Naive thymus-derived CD4-positive, alpha-beta T cell (primary cell): ENCODE measurements around the gene ERN1. TPM values are rescaled to one million over a fixed set of nuclear protein-coding genes. Genes with fewer than 3 reads are reported as not detected.
A peak's percentile ranks its signal among the peaks of the same experiment; 100 is the strongest.

Source experiments
- ATAC-seq: fragments of 150-1000 bp; cut with Tn5 transposase; 2 replicates; pipeline ENCODE4 v1.10.0; 2021; ENCODE audit warnings: mild to moderate bottlenecking, moderate library complexity
- CTCF ChIA-PET: fragments of 350-600 bp; sonication (Branson Sonifier 250); formaldehyde crosslinking; loops from one replicate; lab custom pipeline; 2021; ENCODE audit warnings: antibody characterized with exemption; lab: Charles Lee
- POLR2A ChIA-PET: fragments of 350-600 bp; sonication (Branson Sonifier 250); formaldehyde crosslinking; loops from one replicate; lab custom pipeline; 2021; ENCODE audit warnings: antibody characterized with exemption, inconsistent platforms; lab: Charles Lee
- DNase-seq, 9 donors: peaks; one replicate each; pipeline versions ENCODE4 v3.0.0 to v3.0.0-alpha.2; 2020 to 2022; ENCODE audit warnings: mixed read lengths in 1 of 9
- H3K27ac ChIP-seq: one replicate; pipeline ENCODE4 v1.7.0; 2013; ENCODE audit warnings: mild to moderate bottlenecking, low read depth, low read length, moderate library complexity
- H3K27me3 ChIP-seq, 2 donors: one replicate each; pipeline ENCODE4 v1.7.0; 2013; ENCODE audit warnings: low read length in 2 of 2, mild to moderate bottlenecking in 2 of 2, moderate library complexity in 2 of 2; ENCODE audit not compliant: control insufficient read depth in 2 of 2, insufficient read depth in 2 of 2
- H3K36me3 ChIP-seq, 3 experiments: 1 replicate in 2 of 3; 2 replicates in 1 of 3; pipeline ENCODE4 v1.7.0; 2013; ENCODE audit warnings: low read length in 3 of 3, mild to moderate bottlenecking in 3 of 3, moderate library complexity in 1 of 3; ENCODE audit not compliant: insufficient read depth in 3 of 3, control insufficient read depth in 2 of 3
- H3K4me1 ChIP-seq, 2 donors: one replicate each; pipeline ENCODE4 v1.7.0; 2013; ENCODE audit warnings: low read length in 2 of 2, mild to moderate bottlenecking in 2 of 2, moderate library complexity in 1 of 2; ENCODE audit not compliant: control insufficient read depth in 2 of 2, insufficient read depth in 2 of 2
- H3K4me3 ChIP-seq: 2 replicates; pipeline ENCODE4 v1.7.0; 2013; ENCODE audit warnings: mild to moderate bottlenecking, low read length
- H3K9me3 ChIP-seq, 3 experiments: 1 replicate in 2 of 3; 2 replicates in 1 of 3; pipeline ENCODE4 v1.7.0; 2013; ENCODE audit warnings: low read length in 3 of 3; ENCODE audit not compliant: control insufficient read depth in 2 of 3
- H3K27ac Mint-ChIP-seq, 9 donors: one replicate each; pipeline ENCODE4 v1.8.0; 2020 to 2022; ENCODE audit warnings: mixed read lengths in 9 of 9, mild to moderate bottlenecking in 8 of 9, moderate library complexity in 5 of 9, inconsistent platforms in 2 of 9
- H3K27me3 Mint-ChIP-seq, 5 donors: one replicate each; pipeline ENCODE4 v1.8.0; 2021 to 2022; ENCODE audit warnings: mixed read lengths in 5 of 5, mild to moderate bottlenecking in 1 of 5
- H3K36me3 Mint-ChIP-seq, 5 donors: one replicate each; pipeline ENCODE4 v1.8.0; 2020 to 2022; ENCODE audit warnings: mixed read lengths in 5 of 5, mild to moderate bottlenecking in 3 of 5, inconsistent platforms in 1 of 5
- H3K4me1 Mint-ChIP-seq, 7 donors: one replicate each; pipeline ENCODE4 v1.8.0; 2020 to 2022; ENCODE audit warnings: mixed read lengths in 7 of 7, mild to moderate bottlenecking in 3 of 7, inconsistent platforms in 1 of 7
- H3K4me3 Mint-ChIP-seq, 10 donors: one replicate each; pipeline ENCODE4 v1.8.0; 2020 to 2022; ENCODE audit warnings: mild to moderate bottlenecking in 10 of 10, mixed read lengths in 10 of 10, moderate library complexity in 6 of 10, inconsistent platforms in 2 of 10
- H3K9me3 Mint-ChIP-seq, 11 donors: one replicate each; pipeline ENCODE4 v1.8.0; 2020 to 2022; ENCODE audit warnings: mixed read lengths in 11 of 11, mild to moderate bottlenecking in 4 of 11, inconsistent platforms in 1 of 11, moderate library complexity in 1 of 11
- intact Hi-C, 2 donors: fragments of 100-400 bp; cut with micrococcal nuclease; formaldehyde crosslinking; loops; one replicate each; pipeline ENCODE4 v1.15.1; 2023
- polyA plus RNA-seq, 2 donors: library from polyadenylated mRNA; unstranded; fragments of 300-500 nt; fragmentation: Illumina TruSeq; gene quantifications; one replicate each; pipeline ENCODE4 v1.2.3, GENCODE V29; 2021
- total RNA-seq, 6 experiments: library from RNA in 5 of 6; stranded (reverse) in 5 of 6; gene quantifications; 1 replicate in 5 of 6; 2 replicates in 1 of 6; pipeline ENCODE4 v1.2.3 and lab custom pipeline; 2021 to 2026

The ERN1 gene
- total and polyA plus RNA-seq, 7 experiments from 2014 or later: 15.7 to 110 (median 60.3) TPM

DNA sequence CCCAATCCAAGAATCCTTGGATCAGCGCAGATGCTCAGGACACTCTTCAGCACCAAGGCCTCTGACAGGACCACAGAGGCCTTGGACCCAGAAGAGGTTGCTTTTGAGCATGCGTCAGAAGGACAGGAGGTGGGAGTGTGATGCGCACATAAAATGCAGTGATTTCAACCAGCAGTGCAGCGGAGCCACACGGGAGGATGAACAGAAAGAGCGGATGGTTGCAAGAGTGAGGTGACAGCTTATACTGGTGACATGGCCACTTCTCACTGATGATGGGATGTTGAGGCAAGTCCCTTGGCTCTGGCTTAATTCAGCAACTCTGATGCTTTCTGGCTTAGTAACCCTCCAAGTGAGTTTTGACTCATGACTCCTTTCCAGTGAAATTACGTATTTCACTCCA is 25.2 kb upstream of the ERN1 start:
- Histone ChIP-seq H3K9me3 (no peaks in the 10 kb centered on the region), H3K4me1 (no peaks in the 10 kb centered on the region), H3K4me3 (no peak overlapping the region), H3K27me3 (no peaks in the 10 kb centered on the region), H3K36me3 (peaks cover 0 to 21% (median 5%) of the 10 kb centered on the region in 3 experiments), H3K27ac (no peak overlapping the region)
- ATAC-seq (no peak), DNase-seq (peak in 1 of 9 donors; percentile 17)
- H3K27ac Mint-ChIP-seq: peak overlapping the region in 2 of 9 donors; percentile 34 to 57
- H3K4me3 Mint-ChIP-seq: no peak overlapping the region
- intact Hi-C loops: no loop called here
- peaks cover 0 to 3% (median 0%) of the 10 kb centered on the region in 7 donors for H3K4me1 Mint-ChIP-seq
- no peaks in the 10 kb centered on the region for H3K9me3 Mint-ChIP-seq
- ChIA-PET CTCF (no interaction called here), POLR2A (interaction anchor here (3.6 kb wide), 1 partner anchor 9 kb away, joined by 18 read pairs; no protein-coding TSS in a partner anchor)
- H3K27me3 Mint-ChIP-seq: no peaks in the 10 kb centered on the region
- peaks cover 8 to 18% (median 12%) of the 10 kb centered on the region in 5 donors for H3K36me3 Mint-ChIP-seq

- POLR2A ChIA-PET: interaction anchor here (3.6 kb wide), 1 partner anchor 8 kb away, joined by 18 read pairs; no protein-coding TSS in a partner anchor
- H3K36me3 Mint-ChIP-seq: peaks cover 8 to 18% (median 12%) of the 10 kb centered on the region in 5 donors
- H3K4me1 Mint-ChIP-seq: peaks cover 0 to 3% (median 0%) of the 10 kb centered on the region in 7 donors
- Histone ChIP-seq H3K9me3 (no peaks in the 10 kb centered on the region), H3K27ac (no peak overlapping the region), H3K4me1 (no peaks in the 10 kb centered on the region), H3K4me3 (no peak overlapping the region), H3K36me3 (peaks cover 0 to 21% (median 5%) of the 10 kb centered on the region in 3 experiments), H3K27me3 (no peaks in the 10 kb centered on the region)
- no peak for DNase-seq
- H3K9me3 Mint-ChIP-seq: no peaks in the 10 kb centered on the region
- H3K4me3 Mint-ChIP-seq: no peak overlapping the region
- intact Hi-C loops: no loop called here
- no peaks in the 10 kb centered on the region for H3K27me3 Mint-ChIP-seq
- peak overlapping the region in 2 of 9 donors; percentile 34 to 57 for H3K27ac Mint-ChIP-seq
- CTCF ChIA-PET: no interaction called here
- ATAC-seq: no peak
Observed at GRCh38 chr17:64154717-64155116, 24.8 kb upstream of the ERN1 start.

DNA sequence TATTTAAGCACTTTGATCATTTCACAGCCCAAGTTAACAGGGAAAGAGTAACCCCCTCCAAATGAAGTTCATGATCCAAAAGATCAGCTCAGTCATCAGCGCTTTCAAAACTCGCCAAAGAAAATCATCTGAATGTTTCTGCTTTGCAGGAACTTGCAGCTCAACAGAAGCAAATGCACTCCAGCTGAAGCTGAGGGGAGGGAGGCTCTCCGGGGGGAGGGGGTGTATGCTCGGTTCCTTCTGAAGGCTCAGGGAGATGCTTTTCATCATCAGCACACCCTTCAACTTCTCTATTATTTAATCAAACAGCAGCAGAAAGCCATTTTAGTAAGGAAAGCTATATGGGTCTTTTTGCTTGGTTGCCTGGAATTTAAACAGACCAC is 24.4 kb upstream of the ERN1 start:
- Histone ChIP-seq H3K9me3 (no peaks in the 10 kb centered on the region), H3K36me3 (peaks cover 0 to 21% (median 5%) of the 10 kb centered on the region in 3 experiments), H3K27me3 (no peaks in the 10 kb centered on the region), H3K4me1 (no peaks in the 10 kb centered on the region), H3K4me3 (no peak overlapping the region), H3K27ac (no peak overlapping the region)
- Mint-ChIP-seq H3K27me3 (no peaks in the 10 kb centered on the region), H3K36me3 (peaks cover 8 to 18% (median 12%) of the 10 kb centered on the region in 5 donors), H3K27ac (peak overlapping the region in 1 of 9 donors; percentile 5), H3K4me3 (no peak overlapping the region), H3K4me1 (peaks cover 0 to 3% (median 0%) of the 10 kb centered on the region in 7 donors), H3K9me3 (no peaks in the 10 kb centered on the region)
- POLR2A ChIA-PET: interaction anchor here (0.6 to 3.6 kb wide), 2 partner anchors 8 to 47 kb away, joined by 3 to 18 read pairs; no protein-coding TSS in a partner anchor
- no peak for ATAC-seq
- DNase-seq: no peak
- CTCF ChIA-PET: no interaction called here
- intact Hi-C loops: no loop called here

DNA sequence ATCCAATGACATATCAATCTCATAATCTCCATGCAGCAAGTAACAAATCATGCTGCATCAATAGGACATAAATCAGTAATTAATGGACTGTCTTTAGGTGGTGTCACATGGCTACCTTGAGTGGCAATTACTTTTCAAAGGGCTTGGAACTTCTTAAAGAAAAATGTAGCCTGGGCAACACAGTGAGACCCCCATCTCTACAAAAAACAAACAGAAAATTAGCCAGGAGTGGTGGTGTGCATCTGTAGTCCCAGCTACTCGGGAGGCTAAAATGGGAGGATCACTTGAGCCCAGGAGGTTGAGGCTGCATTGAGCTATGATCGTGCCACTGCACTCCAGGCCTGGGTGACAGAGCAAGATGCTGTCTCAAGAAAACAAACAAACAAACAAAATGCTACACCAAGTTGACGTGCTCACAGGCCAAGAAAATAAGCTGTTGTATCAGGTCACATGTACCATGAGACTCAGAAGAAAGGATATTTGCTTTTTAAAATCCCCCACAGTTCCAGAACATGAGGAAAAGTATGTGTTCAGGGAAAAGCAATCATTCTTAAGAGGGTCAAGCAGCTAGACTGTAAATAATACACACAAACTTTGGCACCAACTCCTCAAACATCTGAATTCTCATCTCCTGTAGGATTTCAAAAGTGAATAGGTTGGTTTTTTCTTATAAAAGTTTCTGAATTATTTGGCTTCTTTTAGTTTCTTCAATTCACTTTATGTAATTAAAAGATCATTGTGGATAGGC is 23.8 kb upstream of the ERN1 start:
- no peaks in the 10 kb centered on the region for H3K27me3 Mint-ChIP-seq
- Histone ChIP-seq H3K36me3 (peaks cover 0 to 22% (median 5%) of the 10 kb centered on the region in 3 experiments), H3K27me3 (no peaks in the 10 kb centered on the region), H3K4me1 (no peaks in the 10 kb centered on the region), H3K9me3 (no peaks in the 10 kb centered on the region), H3K27ac (no peak overlapping the region), H3K4me3 (no peak overlapping the region)
- H3K27ac Mint-ChIP-seq: no peak overlapping the region
- H3K4me1 Mint-ChIP-seq: peaks cover 0 to 6% (median 4%) of the 10 kb centered on the region in 7 donors
- ChIA-PET POLR2A (interaction anchor here (0.6 to 3.6 kb wide), 2 partner anchors 7 to 47 kb away, joined by 3 to 18 read pairs; no protein-coding TSS in a partner anchor), CTCF (no interaction called here)
- peak in 1 of 9 donors; percentile 3 for DNase-seq
- H3K36me3 Mint-ChIP-seq: peaks cover 10 to 22% (median 12%) of the 10 kb centered on the region in 5 donors
- no peak for ATAC-seq
- H3K4me3 Mint-ChIP-seq: no peak overlapping the region
- intact Hi-C loops: no loop called here
- no peaks in the 10 kb centered on the region for H3K9me3 Mint-ChIP-seq

DNA sequence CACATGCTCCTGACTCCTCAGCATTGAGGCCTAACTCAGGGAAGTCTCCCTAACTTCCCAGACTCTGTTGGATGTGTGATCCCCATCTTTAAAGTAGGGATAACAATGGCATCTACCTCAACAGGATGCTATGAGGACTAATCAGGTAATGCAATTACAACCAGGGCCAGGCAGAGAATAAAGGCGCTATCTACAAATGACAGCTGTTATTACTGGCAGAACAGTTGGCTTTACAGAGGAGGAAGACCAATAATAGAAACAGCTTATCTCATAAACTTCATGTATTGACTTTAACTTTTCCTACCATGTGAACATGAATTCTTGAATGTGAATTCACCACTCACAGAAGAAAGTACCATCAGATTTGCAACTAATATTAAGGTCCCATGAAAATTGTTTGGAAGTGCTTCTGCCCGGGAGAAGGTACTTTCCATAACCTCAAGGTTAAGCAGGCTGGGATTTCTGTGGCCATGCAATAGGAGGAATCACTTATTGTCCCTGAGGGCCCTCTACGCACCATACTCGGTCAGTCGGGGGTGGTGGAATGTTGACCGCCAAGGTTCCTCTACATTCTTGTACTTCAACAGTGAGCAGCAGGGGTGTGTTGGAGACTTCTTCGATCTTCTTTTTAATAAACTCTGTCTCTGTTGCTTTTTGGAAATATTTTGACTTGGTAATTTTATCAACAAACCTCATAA is 22.6 kb upstream of the ERN1 start:
- H3K36me3 ChIP-seq: peaks cover 0 to 25% (median 5%) of the 10 kb centered on the region in 3 experiments
- peak in 1 of 9 donors; percentile 10 for DNase-seq
- intact Hi-C loops: no loop called here
- H3K27me3 ChIP-seq: no peaks in the 10 kb centered on the region
- no peak overlapping the region for H3K4me3 ChIP-seq
- Mint-ChIP-seq H3K9me3 (no peaks in the 10 kb centered on the region), H3K36me3 (peaks cover 10 to 30% (median 18%) of the 10 kb centered on the region in 5 donors), H3K27ac (peak overlapping the region in 1 of 9 donors; percentile 2), H3K27me3 (no peaks in the 10 kb centered on the region), H3K4me1 (peaks cover 3 to 16% (median 16%) of the 10 kb centered on the region in 7 donors), H3K4me3 (no peak overlapping the region)
- H3K9me3 ChIP-seq: no peaks in the 10 kb centered on the region
- ATAC-seq: no peak
- ChIA-PET CTCF (no interaction called here), POLR2A (no interaction called here)
- H3K27ac ChIP-seq: no peak overlapping the region
- H3K4me1 ChIP-seq: peaks cover 0 to under 1% of the 10 kb centered on the region in 2 donors

- Mint-ChIP-seq H3K4me1 (peaks cover 12 to 28% (median 27%) of the 10 kb centered on the region in 7 donors), H3K27ac (no peak overlapping the region), H3K27me3 (no peaks in the 10 kb centered on the region), H3K36me3 (peaks cover 10 to 30% (median 20%) of the 10 kb centered on the region in 5 donors), H3K9me3 (peaks cover 0 to 5% (median 0%) of the 10 kb centered on the region in 11 donors), H3K4me3 (no peak overlapping the region)
- DNase-seq (no peak), ATAC-seq (no peak)
- Histone ChIP-seq H3K4me3 (no peak overlapping the region), H3K27me3 (no peaks in the 10 kb centered on the region), H3K27ac (no peak overlapping the region), H3K4me1 (peaks cover 8% of the 10 kb centered on the region in 2 donors), H3K36me3 (peaks cover 0 to 25% (median 5%) of the 10 kb centered on the region in 3 experiments), H3K9me3 (no peaks in the 10 kb centered on the region)
- POLR2A ChIA-PET: interaction anchor here (9.4 kb wide), 1 partner anchor 21 kb away, joined by 173 read pairs; the partner anchor contains the start of gene ERN1
- CTCF ChIA-PET: no interaction called here
- intact Hi-C loops: no loop called here
Observed at GRCh38 chr17:64151016-64151368, 21.0 kb upstream of the ERN1 start.
